Myocyte (in vitro differentiated cells): ENCODE results near the gene KCNJ13. TPM values are rescaled to one million over a fixed set of nuclear protein-coding genes. Genes with fewer than 3 reads are reported as not detected.

ENCODE experiments used
- DNase-seq: peaks from one replicate; pipeline ENCODE4 v3.0.0-alpha.2; 2012; ENCODE audit warnings: low read depth
- polyA plus RNA-seq: library from polyadenylated mRNA; unstranded; fragments of >200 nt; gene quantifications from one replicate; pipeline ENCODE4 v1.2.1, GENCODE V29; 2012; ENCODE audit warnings: missing spikeins
- total RNA-seq: library from RNA; depleted of rRNA; stranded (reverse); fragments of >200 nt; gene quantifications from 2 replicates; pipeline ENCODE4 v1.2.3, GENCODE V29; 2014

The KCNJ13 gene
- not detected in 2 replicates for total RNA-seq
- 0.30 TPM for polyA plus RNA-seq

- DNase-seq: no peak
Measured at GRCh38 chr2:232776435-232776834, at the start of gene KCNJ13. Gene KCNJ13, minus strand, starts transcription at chr2:232776565. Its CDS starts 5,203 bp downstream, at chr2:232771362.

- peak; percentile 33 for DNase-seq
Measured at GRCh38 chr2:232817756-232818155, 41.4 kb upstream of the KCNJ13 start.

- DNase-seq: no peak
Measured at GRCh38 chr2:232816657-232817056, 40.3 kb upstream of the KCNJ13 start.

GRCh38 chr2:232815569-232815968 lies 39.2 kb upstream of the KCNJ13 start:
- DNase-seq: no peak

GRCh38 chr2:232810444-232810843 lies 34.1 kb upstream of the KCNJ13 start:
- no peak for DNase-seq

- DNase-seq: peak; percentile 17
Measured at GRCh38 chr2:232809349-232810124, 33.2 kb upstream of the KCNJ13 start.

GRCh38 chr2:232802091-232802490 lies 25.7 kb upstream of the KCNJ13 start:
- no peak for DNase-seq

- no peak for DNase-seq
Measured at GRCh38 chr2:232800166-232800565, 23.8 kb upstream of the KCNJ13 start.

GRCh38 chr2:232798187-232798586 lies 21.8 kb upstream of the KCNJ13 start:
- no peak for DNase-seq

GRCh38 chr2:232795920-232796319 lies 19.6 kb upstream of the KCNJ13 start:
- DNase-seq: no peak

GRCh38 chr2:232794981-232795380 lies 18.6 kb upstream of the KCNJ13 start:
- no peak for DNase-seq

- no peak for DNase-seq
Measured at GRCh38 chr2:232793271-232793670, 16.9 kb upstream of the KCNJ13 start.

GRCh38 chr2:232791518-232791917 lies 15.2 kb upstream of the KCNJ13 start:
- no peak for DNase-seq

- DNase-seq: no peak
Measured at GRCh38 chr2:232789082-232789481, 12.7 kb upstream of the KCNJ13 start.

- no peak for DNase-seq
Measured at GRCh38 chr2:232787806-232788205, 11.4 kb upstream of the KCNJ13 start.

GRCh38 chr2:232783278-232783677 lies 6.9 kb upstream of the KCNJ13 start:
- no peak for DNase-seq

GRCh38 chr2:232781765-232782164 lies 5.4 kb upstream of the KCNJ13 start:
- peak; percentile 28 for DNase-seq

GRCh38 chr2:232779934-232780333 lies 3.6 kb upstream of the KCNJ13 start:
- peak; percentile 20 for DNase-seq

- peak; percentile 40 for DNase-seq
Measured at GRCh38 chr2:232779465-232779864, 3.1 kb upstream of the KCNJ13 start.

GRCh38 chr2:232777276-232777675 lies 911 bp upstream of the KCNJ13 start:
- no peak for DNase-seq

- DNase-seq: no peak
Measured at GRCh38 chr2:232773815-232774214, 2.5 kb downstream of the KCNJ13 start.

GRCh38 chr2:232772531-232772930 lies 3.8 kb downstream of the KCNJ13 start:
- DNase-seq: no peak

GRCh38 chr2:232771870-232772269 lies 4.5 kb downstream of the KCNJ13 start:
- no peak for DNase-seq
